ENCODE data around the gene MSRB3. TPM values are rescaled to one million over a fixed set of nuclear protein-coding genes. Genes with fewer than 3 reads are reported as not detected.

Gene MSRB3
- total and polyA plus RNA-seq, 10 of the 15 experiments (the other 5 are each of a cell fraction or from before 2014, with no cell fraction given), result 0.07 to 2.7 (median 1.3) TPM

DNA sequence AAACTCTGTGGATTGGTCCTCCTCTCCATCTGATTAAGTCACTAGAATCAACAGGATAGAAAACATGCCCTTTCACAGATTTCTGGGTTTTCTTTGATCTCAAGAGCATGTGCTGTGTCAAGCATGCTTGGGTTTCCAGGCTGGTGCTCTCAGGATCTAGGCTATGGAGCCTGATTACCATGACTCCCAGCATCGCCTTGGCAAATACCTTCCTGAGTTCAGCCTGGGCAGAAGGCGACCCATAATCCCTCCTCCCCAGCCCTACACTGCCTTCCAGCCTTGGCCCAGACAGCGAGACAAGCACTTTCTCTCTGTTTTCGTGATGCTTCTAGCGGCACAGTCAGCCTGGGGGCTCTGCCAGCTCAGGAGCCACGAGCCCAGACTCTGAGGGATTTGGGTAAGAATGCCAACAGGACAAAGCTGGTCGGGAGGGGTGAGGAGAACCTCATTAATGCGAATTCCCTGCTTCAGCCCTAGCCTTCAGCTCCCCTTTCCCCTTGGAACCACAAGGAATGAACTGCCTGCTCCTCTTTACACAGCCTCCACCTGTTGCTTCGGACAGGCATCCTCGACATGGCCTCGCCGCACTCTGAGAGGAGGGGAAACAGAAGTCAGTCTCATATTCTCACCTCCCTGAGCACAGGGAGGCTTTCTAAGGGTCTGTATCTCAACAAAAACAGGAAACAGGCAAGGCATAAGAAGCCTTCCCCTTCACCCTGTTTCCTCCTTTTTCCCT, 227.1 kb downstream of the MSRB3 start (continued):
- no peak for TF ChIP-seq E4F1 (IDR thresholded peaks at IDR 0.05; ENCODE audit: borderline replicate concordance, partially characterized antibody)
- TF ChIP-seq PAX5 (IDR thresholded peaks at IDR 0.05; ENCODE audit: borderline replicate concordance, low read depth, low read length), result no peak
- TF ChIP-seq SIX5 (IDR thresholded peaks at IDR 0.05; ENCODE audit: low read depth, low read length, severe bottlenecking), result no peak
- no peak for TF ChIP-seq ZSCAN29 (IDR thresholded peaks at IDR 0.05)
- TF ChIP-seq ELK1 (IDR thresholded peaks at IDR 0.05; ENCODE audit: low read depth, low read length), result no peak
- no peak for TF ChIP-seq WRNIP1 (IDR thresholded peaks at IDR 0.05; ENCODE audit: borderline replicate concordance, low read depth, low read length)
- TF ChIP-seq TCF7 (IDR thresholded peaks at IDR 0.05; ENCODE audit: borderline replicate concordance), result no peak
- no peak for TF ChIP-seq TCF3 (IDR thresholded peaks at IDR 0.05; ENCODE audit: borderline replicate concordance, insufficient read depth, low read depth, low read length)
- TF ChIP-seq CTCF (IDR thresholded peaks at IDR 0.05 in 2 of 3, conservative IDR thresholded peaks at IDR 0.05 in 1 of 3; ENCODE audit: control insufficient read depth in 2 of 3, extremely low read depth in 1 of 3, insufficient read depth in 1 of 3, low read depth in 3 of 3, low read length in 3 of 3), result no peak

All from GM12878 (cell line).